Fibroblast of lung (primary cell): ENCODE results near the gene OGFOD2.

Experiments
- EZH2 ChIP-seq: IDR thresholded peaks from 2 replicates; pipeline ENCODE4 v1.5.1; 2012; ENCODE audit warnings: low read length, control low read depth, mild to moderate bottlenecking; ENCODE audit errors: missing control alignments
- TF ChIP-seq, protein P1 (sequence below), 2 donors: IDR thresholded peaks in 1 of 2; conservative IDR thresholded peaks in 1 of 2; 1 replicate in 1 of 2; 2 replicates in 1 of 2; pipeline ENCODE4 v1.5.1; 2011 to 2012; ENCODE audit warnings: low read length in 2 of 2, control low read depth in 1 of 2, inconsistent platforms in 1 of 2, low read depth in 1 of 2, mild to moderate bottlenecking in 1 of 2

DNA sequence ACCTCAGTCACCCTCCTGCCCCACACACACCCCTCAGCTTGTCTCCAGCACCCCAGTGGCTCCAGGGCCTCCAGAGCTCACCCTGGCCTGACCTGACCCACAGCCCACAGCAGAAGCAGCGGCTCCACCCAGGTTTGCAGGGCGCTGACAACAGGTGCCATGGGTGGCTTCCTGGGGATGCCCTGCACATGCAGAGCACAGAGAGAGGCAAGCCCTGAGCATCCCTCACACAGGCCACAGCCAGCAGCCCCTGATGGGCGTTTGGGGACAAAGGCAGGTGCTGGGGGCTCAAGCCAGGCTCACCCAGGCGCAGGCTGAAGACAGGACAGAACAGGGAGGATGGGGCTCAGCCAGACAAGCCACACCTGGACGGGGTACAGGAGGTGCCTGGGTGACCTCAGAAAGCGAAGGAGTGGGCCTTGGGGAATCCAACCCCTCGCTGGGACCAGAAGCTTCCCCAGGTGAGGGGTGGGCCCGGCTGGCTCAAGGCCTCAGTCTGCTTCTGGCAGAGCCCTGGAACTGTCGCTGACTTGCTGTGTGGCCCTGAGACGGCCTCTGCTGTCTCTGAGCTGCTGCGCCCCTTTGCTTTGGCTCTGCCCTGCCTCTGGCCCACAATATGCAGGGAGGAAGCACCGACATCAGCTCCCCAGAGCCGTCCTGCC is 16.0 kb downstream of the OGFOD2 start:
- TF ChIP-seq, protein P1, sequence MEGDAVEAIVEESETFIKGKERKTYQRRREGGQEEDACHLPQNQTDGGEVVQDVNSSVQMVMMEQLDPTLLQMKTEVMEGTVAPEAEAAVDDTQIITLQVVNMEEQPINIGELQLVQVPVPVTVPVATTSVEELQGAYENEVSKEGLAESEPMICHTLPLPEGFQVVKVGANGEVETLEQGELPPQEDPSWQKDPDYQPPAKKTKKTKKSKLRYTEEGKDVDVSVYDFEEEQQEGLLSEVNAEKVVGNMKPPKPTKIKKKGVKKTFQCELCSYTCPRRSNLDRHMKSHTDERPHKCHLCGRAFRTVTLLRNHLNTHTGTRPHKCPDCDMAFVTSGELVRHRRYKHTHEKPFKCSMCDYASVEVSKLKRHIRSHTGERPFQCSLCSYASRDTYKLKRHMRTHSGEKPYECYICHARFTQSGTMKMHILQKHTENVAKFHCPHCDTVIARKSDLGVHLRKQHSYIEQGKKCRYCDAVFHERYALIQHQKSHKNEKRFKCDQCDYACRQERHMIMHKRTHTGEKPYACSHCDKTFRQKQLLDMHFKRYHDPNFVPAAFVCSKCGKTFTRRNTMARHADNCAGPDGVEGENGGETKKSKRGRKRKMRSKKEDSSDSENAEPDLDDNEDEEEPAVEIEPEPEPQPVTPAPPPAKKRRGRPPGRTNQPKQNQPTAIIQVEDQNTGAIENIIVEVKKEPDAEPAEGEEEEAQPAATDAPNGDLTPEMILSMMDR (conservative IDR thresholded peaks at IDR 0.05 in 1 of 2, IDR thresholded peaks at IDR 0.05 in 1 of 2; ENCODE audit: low read depth in 1 of 2, low read length in 2 of 2): no peak
- TF ChIP-seq EZH2: no peak
